ENCODE results near the gene GTF2H4. TPM values are rescaled to one million over a fixed set of nuclear protein-coding genes. Genes with fewer than 3 reads are reported as not detected.
A peak's percentile ranks its signal among the peaks of the same experiment; 100 is the strongest.
"Not testable (repeated sequence)": the region's sequence is repeated elsewhere in the genome, so short reads cannot be mapped to it uniquely, and the experiment has no call there.

GTF2H4 gene
- total RNA-seq (2014; rRNA removed; shearing (Covaris generic)) = 12.6 and 13.7 TPM in 2 replicates

DNA sequence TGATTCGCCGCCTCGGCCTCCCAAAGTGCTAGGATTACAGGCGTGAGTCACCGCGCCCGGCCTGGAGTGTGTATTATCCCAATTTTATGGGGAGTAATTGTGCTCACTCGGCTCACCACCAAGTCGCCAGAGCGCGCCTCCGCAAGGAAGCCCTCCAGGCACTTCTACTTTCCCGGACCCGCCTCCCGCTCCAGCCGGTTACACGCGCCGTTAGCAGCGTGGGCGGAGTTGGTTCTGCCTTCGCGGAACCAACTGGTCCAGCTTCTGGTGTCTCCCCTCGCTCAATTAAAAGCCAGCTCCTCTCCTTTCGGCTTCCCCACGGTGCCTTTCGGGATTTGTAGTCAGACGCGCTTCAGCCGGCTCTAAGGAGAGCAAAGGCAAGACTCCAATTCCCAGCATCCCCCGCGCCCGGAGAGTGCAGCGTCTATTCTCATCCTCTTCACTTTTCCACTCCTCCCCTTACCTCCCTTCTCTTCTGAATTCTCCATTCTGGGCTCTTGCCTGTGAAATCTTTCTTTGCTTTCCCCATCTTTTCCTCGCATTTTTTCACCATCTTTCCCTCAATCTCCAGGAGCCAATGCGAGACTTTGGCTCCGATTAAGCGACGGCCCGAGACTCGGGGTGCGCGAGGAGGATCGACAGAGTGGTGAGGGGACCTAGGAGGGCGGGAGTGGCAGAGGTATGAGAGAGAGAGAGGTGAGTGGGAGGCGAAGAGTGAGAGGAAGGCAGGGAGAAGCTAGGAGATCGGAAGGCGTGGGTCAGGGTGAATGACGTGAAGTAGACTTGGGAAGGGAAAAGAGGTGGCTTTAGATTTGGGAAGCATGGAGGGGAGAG is at the start of gene GTF2H4:
TSS of gene GTF2H4 (plus strand) at position 450 of the 834 bp plus-strand sequence.
- DNase-seq (ENCODE audit: low read depth) = peak; percentile 100

DNA sequence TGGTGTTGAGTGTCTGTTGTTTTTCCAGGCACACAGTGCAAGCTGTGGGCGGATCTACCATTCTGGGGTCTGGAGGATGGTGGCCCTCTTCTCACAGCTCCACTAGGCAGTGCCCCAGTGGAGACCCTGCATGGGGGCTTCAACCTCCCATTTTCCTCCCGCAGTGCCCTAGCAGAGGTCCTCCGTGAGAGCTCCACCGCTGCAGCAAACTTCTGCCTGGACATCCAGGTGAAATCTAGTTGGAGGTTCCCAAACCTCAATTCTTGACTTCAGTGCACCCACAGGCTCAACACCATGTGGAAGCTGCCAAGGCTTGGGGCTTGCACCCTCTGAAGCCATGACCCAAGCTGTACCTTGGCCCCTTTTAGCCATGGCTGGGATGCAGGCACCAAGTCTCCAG is 48.3 kb upstream of the GTF2H4 start:
- DNase-seq (ENCODE audit: low read depth) = not testable (repeated sequence)

DNA sequence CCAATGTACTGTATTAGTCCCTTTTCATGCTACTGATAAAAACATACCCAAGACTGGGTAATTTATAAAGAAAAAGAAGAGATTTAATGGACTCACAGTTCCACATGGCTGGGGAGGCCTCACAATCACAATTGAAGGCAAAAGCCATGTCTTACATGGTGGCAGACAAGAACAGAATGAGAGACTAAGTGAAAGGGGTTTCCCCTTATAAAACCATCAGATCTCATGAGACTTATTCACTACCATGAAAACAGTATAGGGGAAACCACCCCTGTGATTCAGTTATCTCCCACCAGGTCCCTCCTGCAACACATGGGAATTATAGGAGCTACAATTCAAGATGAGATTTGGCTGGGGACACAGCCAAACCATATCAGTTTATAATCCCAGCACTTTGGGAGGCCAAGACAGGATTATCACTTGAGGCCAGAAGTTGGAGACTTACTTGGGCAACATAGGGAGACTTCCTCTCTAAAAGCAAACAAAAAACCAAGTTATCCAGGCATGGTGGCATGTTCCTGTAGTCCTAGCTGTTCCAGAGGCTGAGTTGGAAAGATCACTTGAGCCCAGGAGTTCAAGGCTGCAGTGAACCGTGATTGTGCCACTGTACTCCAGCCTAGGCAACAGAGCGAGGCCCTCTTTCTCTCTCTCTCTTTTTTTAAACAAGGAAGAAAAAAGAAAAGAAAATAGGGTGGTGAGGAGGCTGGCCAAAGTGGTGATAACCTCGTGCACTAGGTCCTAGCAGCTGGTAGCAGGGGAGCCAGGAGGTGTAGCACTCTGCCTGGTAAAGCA is 46.6 kb upstream of the GTF2H4 start:
- DNase-seq (ENCODE audit: low read depth) = no peak

DNA sequence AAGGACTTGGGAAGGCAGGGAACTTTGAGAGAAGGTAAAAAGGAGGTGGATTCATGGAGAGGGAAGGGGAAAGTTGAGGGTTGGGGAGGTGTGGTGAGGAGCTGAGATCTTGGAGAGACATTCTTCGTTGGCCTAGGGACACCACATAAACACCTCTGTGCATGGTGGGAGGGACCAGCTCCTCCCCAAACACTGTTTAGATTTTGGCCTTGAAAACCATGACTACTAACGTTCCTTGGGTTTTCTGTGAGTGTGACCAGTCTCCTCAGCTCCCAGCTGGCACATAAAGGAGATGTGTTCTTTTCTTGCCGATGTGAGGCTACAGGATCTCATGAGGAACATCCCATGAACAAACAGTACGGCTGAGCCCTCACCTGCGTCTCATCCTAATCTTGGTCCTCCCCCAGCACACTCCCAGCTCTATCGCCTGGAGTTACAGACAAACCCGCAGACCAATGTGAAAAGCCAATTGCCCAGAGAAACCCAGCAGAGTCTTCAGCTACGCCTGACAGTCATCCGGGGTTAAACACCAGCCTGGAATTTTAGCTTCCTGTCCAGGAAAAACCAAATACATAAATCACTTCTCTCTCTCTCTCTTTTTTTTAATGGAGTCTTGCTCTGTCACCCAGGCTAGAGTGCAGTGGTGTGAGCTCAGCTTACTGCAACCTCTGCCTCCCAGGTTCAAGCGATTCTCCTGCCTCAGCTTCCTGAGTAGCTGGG is 45.7 kb upstream of the GTF2H4 start:
- no peak for DNase-seq (ENCODE audit: low read depth)

DNA sequence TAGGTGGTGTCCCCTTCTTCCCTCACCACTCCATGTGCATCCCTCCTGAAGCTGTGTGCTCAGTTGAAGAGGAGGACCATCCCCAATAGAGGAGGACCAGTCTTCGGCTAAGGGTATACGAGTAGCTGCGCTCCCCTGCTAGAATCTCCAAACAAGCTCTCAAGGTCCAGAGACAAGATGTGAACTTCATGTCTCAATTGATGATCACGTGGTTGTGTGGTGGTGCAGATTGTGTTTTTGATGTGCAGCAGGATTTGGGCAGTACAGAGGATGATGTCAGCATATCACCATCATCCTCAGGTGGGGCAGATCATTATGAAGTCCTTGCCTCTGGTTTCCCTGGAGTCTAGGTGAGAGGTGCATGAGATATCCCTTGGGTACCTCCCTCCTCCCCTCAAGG is 43.7 kb upstream of the GTF2H4 start:
- DNase-seq (ENCODE audit: low read depth) = no peak

DNA sequence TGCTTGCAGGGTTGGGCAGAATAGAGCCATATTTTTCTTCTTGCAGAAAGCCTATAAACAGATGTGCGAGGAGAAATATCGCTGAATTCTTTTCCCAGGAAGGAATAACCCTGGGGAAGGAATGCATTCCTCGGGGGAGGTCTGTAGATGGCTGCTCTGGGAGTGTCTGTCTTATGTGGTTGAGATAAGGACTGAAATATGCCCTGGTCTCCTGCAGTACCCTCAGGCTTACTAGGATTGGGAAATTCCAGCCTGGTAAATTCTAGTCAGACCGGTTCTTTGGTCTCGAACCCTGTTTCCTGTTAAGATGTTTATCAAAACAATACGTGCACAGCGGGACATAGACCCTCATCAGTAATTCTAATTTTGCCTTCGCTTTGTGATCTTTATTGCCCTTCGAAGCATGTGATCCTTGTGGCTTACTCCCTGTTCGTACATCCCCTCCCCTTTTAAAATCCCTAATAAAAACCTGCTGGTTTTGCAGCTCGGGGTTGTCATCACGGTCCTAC is 38.7 kb upstream of the GTF2H4 start:
- DNase-seq (ENCODE audit: low read depth) = not testable (repeated sequence)

DNA sequence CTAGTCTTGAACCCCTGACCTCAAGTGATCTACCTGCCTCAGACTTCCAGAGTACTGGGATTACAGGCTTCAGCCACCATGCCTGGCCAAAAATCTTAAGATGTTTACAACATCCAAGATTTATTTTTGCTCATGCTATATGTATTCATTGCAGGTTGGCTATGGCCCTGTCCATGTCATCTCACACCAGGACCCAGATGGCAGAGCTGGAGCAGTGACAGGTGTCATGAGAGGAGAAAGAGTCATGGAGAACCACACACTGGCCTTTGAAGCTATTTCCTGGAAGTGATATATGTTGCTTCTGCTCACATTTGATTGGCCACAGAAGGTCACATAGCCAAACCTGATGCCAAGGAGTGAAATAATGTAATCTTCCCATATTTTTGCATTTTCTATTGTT is 37.5 kb upstream of the GTF2H4 start:
- DNase-seq (ENCODE audit: low read depth) = no peak

DNA sequence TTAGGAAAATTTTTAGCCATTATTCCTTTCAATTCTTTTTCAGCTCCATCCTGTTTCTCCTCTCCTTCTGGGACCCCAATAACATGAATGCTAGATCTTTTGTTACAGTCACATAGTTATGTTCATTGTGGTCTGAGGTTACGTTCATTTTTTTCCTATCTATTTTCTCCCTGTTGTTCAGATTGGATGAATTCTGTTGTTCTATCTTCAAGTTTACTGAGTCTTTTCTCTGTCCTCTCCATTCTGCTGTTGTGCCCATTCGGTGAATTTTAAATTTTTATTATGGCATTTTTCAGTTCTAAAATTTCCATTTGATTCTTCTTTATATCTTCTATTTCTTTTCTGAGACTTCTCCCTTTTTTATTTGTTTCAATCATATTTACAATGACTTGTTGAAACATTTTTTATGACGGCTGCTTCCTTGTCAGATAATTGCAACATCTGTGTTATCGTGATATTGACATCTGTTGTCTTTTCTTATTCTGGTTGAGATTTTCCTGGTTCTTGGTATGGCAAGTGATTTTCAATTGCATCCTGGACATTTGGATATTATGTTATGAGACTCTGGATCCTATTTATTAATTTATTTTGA is 36.3 kb upstream of the GTF2H4 start:
- no peak for DNase-seq (ENCODE audit: low read depth)

DNA sequence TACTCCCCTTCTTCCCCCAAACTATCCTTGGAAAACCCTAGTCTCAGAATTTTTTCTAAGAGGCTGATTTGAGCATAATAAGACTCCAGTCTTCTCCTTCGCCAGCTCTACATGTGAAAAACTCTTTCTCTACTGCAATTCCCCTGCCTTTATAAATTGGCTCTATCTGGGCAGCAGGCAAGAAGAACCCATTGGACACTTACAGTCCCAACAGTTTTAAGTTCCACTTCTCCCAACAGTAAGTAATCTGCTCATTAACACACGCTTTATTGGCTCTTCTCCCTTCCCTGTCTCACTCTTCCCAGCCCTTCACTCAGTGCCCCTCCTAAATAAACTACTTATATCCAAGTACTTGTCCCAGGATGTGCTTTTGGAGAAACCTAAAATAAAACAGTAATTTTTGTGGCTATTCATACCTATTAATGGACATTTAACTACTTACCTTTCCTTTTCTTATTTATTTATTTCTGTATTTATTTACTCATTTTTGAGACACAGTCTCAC is 34.8 kb upstream of the GTF2H4 start:
- no peak for DNase-seq (ENCODE audit: low read depth)

DNA sequence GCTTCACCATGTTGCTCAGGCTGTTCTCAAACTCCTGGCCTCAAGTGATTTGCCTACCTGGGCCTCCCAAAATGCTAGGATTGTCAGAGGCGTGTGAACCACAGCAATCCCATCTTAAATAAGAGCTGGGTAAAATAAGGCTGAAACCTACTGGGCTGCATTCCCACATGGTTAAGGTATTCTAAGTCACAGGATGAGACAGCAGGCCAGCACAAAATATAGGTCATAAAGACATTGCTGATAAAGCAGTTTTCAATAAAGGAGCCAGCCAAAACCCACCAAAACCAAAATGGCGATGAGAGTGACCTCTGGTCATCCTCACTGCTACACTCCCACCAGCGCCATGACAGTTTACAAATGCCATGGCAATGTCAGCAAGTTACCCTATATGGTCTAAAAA is 34.2 kb upstream of the GTF2H4 start:
- DNase-seq (ENCODE audit: low read depth) = not testable (repeated sequence)

DNA sequence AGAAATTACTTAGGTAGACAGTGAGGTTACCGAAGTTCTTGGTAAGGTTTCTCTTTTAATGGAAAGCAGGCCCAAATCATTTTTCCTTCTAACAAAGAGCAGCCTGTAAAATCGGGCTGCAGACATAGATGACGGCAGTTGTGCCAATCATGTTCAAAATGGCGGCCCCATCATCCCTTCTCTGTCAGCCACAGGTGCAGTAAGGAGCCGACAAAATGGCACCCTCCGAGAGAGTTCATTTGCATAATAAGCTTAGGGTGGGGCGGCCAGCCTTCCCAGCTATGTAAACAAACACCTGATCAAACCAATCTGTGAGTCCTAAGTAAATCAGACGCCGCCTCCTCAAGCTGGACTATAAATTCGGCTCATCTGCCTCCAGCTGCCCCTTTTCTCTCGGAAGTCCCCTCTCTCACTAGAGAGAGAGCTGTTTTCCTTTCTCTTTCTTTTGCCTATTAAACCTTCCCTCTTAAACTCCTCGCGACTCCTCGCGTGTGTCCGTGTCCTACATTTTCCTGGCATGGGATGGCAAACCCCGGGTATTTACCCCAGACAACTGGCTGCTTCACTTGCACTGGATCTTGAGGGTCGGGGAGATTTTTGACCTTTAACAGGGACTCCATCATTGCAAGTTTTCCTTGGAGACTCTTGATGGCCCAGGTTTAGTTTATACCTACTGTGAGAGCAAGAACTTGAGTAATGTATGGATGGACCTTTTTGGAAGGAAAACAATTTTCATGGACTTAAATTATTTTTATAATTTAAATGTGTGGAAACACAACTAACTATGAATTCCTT is 32.6 kb upstream of the GTF2H4 start:
- DNase-seq (ENCODE audit: low read depth) = no peak

DNA sequence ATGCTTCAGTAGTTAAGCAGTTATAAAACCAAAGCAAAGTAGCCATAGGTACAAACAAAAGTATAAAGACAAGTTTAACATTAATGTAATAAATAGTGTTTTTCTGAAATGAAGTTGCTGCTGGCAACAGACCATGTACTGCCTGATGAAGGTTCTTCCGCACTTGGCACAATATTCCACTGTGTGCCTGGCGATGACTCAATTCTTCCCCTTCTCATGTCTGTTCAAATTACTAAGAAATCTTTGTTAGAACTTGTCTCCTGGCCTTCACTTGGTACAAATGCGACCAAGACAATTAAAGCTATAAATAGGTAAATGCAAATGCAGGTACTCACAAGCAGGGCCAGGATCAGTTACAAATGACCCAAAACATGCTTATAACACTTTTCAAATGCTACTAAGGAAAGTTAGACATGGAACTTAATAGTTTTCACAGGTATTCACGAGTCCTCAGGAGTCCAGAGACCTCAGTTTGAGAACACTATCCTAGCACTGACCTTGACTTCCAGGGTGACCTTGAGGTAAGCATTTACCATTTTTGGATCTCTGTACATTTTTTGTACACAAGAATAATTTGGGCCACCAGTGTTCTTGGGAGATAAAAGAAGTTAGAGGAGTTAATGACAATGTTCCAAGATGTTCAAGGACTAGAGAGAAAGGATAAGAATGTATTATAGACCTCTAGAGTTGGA is 31.8 kb upstream of the GTF2H4 start:
- peak; percentile 80 for DNase-seq (ENCODE audit: low read depth)

DNA sequence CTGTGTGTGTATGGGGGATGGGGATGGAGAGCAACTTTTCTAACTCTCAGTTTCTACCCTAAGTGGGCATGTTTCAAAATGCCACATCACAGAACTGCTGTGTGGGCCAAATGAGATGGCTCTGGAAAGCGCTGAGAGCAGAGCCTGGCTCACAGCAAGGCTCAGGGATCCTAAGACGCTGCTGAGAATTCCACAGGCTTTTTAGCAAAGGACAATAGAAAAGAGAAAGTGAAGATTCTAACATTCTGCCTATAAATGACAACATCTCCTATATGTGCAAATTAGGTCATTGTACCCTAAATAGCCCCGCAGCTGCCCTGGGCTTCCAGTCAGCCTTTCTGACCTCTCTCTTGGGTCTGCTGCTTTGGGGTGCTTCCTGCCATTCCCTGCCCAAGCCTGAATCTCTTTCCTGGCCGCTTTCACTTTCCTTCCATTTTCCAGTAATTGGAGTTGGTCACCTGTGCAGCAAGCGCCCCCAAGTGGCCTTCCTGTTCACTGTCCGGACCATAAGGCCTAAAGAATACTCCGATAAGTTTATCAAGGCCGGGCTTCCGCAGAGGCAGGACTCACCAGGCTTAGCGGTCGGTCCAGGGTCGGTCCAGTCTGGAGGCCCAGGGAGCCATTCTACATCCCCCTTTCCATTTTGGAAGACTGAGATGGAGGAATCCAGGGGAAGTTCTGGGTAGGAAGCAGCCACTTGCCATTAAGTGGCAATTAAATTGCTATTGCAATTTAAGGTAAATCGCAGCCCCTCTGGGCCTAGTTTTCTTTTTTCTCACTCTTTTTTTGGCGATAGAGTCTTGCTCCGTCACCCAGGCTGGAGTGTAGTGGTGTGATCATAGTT is 30.4 kb upstream of the GTF2H4 start:
- peak; percentile 93 for DNase-seq (ENCODE audit: low read depth)

DNA sequence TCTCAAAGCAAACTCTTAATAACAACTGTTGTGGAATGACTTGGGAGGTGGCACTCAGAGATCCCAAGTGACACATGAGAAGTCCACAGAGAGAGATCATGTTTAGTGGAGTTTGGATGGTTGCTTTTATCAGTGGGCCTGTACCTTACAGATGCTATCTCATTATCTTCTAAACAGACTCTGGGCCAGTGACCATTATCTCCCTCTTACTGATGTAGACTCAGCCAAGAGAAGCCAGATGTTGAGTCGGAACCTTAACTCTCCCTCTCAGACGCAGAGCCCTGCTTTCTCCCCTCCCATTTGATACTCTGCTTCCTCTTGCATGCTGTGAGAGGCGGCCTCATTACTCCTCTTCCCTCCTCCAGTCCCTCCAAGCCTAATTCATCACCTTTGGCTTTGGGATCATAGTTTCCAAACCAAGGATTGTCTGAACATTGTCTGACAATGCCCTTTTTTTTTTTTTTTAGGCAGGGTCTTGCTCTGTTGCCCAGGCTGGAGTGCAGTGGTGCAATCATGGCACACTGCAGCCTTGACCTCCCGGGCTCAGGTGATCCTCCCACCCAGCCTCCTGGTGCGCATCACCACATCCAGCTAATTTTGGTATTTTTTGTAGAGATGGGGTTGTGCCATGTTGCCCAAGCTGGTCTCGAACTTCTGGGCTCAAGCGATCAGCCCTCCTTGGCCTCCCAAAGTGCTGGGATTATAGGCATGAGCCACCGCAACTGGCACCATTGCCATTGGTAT is 28.2 kb upstream of the GTF2H4 start:
- no peak for DNase-seq (ENCODE audit: low read depth)

DNA sequence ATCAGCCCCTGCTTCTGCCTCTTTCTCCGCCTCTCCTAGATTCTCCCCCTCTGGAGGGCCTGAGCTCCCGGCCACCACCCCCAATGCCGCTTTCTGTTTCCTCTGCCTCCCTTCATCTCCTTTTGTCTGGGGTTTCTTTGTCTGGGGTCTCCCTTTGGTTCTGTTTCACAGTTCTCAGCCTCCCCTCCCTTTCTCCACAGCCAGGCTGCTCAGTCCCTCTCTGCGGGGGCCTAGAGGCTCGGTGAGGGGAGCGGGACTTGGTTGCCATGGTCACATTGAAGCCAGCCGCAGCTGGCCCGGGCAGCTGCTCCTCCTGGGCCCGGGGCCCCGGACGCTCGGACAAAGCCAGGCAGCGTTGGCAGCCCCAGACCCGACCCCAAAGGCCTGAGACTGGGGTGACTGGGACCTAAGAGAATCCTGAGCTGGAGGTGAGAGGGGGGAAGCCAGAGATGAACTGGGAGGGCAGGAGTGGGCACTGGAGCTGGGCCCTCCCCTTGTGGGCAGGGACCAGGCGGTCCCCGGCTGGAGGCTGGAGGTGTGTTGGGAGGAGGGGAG is 27.2 kb upstream of the GTF2H4 start:
- no peak for DNase-seq (ENCODE audit: low read depth)

DNA sequence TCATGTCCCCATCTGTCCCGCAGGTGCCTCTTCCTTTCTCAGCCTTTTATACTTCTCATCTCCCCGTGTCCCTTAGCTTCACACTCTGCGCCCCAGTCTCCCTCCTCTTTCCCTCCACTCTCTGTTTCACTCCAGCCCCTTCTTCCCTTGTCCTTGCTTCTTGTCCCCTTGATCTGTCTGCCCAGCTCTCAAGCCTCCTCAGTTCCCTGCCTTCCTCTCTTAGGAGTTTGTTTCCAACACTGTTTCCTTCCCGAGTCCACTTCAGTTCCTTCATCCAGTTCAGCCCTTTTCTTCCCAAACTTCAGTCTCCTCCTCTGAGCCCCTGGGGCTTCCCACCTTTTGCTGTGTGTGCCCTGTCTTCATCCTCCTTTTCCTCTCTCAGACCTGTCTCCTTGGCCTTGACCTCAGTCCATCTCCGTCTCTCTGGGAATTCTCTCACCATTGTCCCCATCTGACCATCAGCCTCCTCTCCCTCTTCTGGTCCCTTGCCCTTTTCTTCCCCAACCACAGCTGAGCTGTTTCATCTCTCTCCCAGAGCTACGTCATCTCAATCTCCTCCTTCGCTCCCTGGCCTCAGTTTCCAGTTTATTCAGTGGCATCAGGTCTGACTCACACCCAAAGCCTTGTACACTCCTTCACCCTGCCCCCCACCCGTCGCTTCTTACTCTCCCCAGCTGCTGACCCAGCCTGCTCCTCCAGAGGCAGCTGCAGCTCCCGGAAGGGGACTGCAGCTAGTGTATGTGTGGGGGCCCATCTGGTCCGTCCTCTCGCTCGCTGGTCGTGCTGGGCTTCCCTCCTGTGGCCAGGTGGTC is 26.4 kb upstream of the GTF2H4 start:
- DNase-seq (ENCODE audit: low read depth) = no peak

DNA sequence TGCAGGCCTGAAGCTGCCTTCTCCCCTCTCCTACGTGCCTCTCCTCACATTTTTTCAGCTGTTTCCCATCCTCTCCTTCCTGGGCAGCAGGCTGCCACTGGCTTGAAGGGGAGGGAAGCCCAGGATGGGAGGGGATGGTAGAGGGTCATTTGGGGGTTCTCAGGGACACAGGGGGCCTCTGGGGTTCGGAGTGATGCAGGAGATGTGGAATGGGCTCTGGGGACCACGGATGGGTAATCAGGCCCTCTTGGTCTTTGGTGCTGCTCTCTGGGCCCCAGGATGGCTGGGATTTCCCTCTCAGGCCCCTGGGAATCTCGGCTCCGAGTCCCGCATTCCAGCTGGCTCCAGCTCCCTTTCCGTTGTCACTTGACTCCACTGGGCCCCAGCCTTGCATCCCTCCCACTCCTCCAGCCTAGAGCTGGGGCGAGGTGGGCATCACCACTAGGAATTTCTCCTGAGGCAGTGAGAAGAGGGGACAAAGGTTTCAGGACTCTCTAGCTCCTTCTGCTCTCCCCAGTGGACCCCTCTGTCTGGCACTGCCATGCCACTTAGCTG is 25.7 kb upstream of the GTF2H4 start:
- no peak for DNase-seq (ENCODE audit: low read depth)
